ENCODE measurements around the gene PCDHGA12.

PCDHGA12 gene

GRCh38 chr5:141441571-141442170 is 11.4 kb downstream of the PCDHGA12 start:
- no peak for DNase-seq

GRCh38 chr5:141465351-141465750 is 35.0 kb downstream of the PCDHGA12 start:
- no peak for DNase-seq

DNA sequence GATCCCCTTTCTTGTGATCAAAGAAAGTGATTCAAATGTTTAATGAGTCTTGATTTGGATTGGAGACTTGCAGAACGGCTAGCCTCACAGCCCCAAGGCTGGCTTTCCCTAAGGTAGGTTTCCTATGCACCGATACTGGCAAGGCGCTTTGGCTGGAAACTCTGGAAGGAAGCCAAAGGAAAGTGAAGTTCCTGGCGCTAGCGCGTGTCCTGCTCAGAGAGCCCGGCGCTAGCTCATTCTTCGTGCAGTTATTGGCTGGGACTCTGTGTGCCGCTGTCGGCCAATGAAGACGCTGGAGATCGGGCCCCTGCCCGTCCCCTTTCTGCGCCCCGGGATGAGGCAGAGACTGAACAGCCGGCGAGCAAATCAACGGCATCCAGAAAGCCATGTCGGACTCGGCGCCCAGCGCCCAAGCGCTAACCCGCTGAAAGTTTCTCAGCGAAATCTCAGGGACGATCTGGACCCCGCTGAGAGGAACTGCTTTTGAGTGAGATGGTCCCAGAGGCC is 45.4 kb downstream of the PCDHGA12 start, which contains the start of gene PCDHGC3:
PCDHGC3 (plus strand) TSS at position 342 of the 507 bp plus-strand sequence; CDS start at position 493, 151 bp downstream.
- peak; percentile 69 to 93 for DNase-seq

DNA sequence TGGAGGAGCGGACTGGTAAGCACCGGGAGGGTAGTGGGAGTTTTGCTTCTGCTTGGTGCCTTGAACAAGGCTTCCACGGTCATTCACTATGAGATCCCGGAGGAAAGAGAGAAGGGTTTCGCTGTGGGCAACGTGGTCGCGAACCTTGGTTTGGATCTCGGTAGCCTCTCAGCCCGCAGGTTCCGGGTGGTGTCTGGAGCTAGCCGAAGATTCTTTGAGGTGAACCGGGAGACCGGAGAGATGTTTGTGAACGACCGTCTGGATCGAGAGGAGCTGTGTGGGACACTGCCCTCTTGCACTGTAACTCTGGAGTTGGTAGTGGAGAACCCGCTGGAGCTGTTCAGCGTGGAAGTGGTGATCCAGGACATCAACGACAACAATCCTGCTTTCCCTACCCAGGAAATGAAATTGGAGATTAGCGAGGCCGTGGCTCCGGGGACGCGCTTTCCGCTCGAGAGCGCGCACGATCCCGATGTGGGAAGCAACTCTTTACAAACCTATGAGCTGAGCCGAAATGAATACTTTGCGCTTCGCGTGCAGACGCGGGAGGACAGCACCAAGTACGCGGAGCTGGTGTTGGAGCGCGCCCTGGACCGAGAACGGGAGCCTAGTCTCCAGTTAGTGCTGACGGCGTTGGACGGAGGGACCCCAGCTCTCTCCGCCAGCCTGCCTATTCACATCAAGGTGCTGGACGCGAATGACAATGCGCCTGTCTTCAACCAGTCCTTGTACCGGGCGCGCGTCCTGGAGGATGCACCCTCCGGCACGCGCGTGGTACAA is 46.0 kb downstream of the PCDHGA12 start:
- no peak for DNase-seq

DNA sequence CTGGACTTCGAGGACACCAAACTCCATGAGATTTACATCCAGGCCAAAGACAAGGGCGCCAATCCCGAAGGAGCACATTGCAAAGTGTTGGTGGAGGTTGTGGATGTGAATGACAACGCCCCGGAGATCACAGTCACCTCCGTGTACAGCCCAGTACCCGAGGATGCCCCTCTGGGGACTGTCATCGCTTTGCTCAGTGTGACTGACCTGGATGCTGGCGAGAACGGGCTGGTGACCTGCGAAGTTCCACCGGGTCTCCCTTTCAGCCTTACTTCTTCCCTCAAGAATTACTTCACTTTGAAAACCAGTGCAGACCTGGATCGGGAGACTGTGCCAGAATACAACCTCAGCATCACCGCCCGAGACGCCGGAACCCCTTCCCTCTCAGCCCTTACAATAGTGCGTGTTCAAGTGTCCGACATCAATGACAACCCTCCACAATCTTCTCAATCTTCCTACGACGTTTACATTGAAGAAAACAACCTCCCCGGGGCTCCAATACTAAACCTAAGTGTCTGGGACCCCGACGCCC is 46.8 kb downstream of the PCDHGA12 start:
- DNase-seq: no peak

- no peak for DNase-seq
Observed at GRCh38 chr5:141477815-141478214, 47.5 kb downstream of the PCDHGA12 start.

DNA sequence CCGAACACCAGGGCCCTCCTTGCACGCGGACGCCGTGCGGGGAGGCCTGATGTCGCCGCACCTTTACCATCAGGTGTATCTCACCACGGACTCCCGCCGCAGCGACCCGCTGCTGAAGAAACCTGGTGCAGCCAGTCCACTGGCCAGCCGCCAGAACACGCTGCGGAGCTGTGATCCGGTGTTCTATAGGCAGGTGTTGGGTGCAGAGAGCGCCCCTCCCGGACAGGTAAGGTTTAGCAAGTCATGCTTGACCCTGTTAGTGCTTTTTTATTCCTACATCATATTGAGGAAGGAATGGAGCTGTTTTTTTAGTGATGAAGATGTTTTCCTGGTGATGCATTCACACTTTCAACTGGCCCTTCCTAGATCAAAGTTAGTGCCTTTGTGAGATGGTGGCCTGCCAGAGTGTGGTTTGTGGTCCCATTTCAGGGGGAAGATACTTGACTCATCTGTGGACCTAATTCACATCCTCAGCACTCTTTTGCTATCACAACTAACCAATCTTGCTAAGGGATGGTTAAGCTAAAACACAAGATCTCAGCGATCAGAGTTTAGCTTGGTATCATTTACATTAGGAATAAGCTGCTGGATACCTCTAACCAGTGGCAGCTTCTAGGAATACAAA is 48.1 kb downstream of the PCDHGA12 start:
- DNase-seq: no peak

DNA sequence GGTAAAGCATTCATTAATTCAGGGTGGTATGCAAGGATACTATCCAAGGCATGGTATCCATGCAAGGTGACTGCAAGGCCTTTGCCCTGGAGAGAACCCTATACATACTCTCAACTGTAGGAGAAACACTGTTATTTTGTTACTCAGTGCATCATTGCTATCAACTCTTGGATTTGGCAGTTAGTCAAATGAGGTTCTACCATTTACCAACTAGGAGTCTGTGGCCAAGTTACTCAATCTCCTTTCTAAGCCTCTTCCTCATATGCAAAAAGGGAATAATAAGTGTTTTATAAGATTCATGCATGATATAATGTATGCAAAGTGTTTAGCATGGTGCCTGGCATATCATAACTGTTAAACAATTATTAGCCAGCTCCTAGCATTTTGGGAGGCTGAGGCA is 49.5 kb downstream of the PCDHGA12 start:
- DNase-seq: no peak
